SH-SY5Y (cell line): ENCODE results near the gene HOXB7.

Source experiments
- GATA2 ChIP-seq: IDR thresholded peaks from 2 replicates; pipeline ENCODE4 v1.6.1; 2011; ENCODE audit warnings: mild to moderate bottlenecking, low read depth, low read length
- GATA3 ChIP-seq: IDR thresholded peaks from 2 replicates; pipeline ENCODE4 v1.6.1; 2011; ENCODE audit warnings: low read depth, mild to moderate bottlenecking, low read length, moderate library complexity

GRCh38 chr17:48609759-48610281 is 997 bp downstream of the HOXB7 start:
- TF ChIP-seq GATA2 (no peak), GATA3 (no peak)
